ENCODE data around the gene CEP95. TPM values are rescaled to one million over a fixed set of nuclear protein-coding genes. Genes with fewer than 3 reads are reported as not detected.

Gene CEP95
- polyA plus RNA-seq, 2 of the 4 experiments (the other 2 are of a cell fraction) = 30.0 to 73.0 TPM

- FAIRE-seq (no peak), DNase-seq (ENCODE audit: low read depth in 1 of 2, low spot score in 1 of 2) (no peak), ATAC-seq (no peak)
- Histone ChIP-seq H3K4me2 (no peak overlapping the region), H3K9me3 (no peaks in the 10 kb centered on the region), H3K4me3 (no peak overlapping the region), H3K27ac (no peak overlapping the region), H3K4me1 (0 out of 3 replicates have a peak, but pooled peaks cover 2% of the 10 kb centered on the region)
- ChIA-PET CTCF (interaction anchor here (1.1 to 1.9 kb wide), 5 partner anchors 15 to 156 kb away, joined by 3 to 6 read pairs (median 4); no protein-coding TSS in a partner anchor), POLR2A (no interaction called here)
- WGBS (ENCODE audit: missing lambda C conversion rate) = 69% methylated on average over 3 of the region's 3 CpGs
- TF ChIP-seq HOXB13 (CRISPR knock-in tag; IDR thresholded peaks at IDR 0.05; ENCODE audit: low read depth) (no peak), ZNF302 (CRISPR knock-in tag; IDR thresholded peaks at IDR 0.05) (no peak), FOSB (CRISPR knock-in tag; IDR thresholded peaks at IDR 0.05) (no peak), MAZ (IDR thresholded peaks at IDR 0.05; ENCODE audit: borderline replicate concordance, low read depth, low read length) (no peak), MYC (IDR thresholded peaks at IDR 0.05; ENCODE audit: borderline replicate concordance, low read length) (no peak), MAX (IDR thresholded peaks at IDR 0.05) (no peak), CBX2 (IDR thresholded peaks at IDR 0.05; ENCODE audit: borderline replicate concordance, low read depth) (no peak), TFCP2L1 (CRISPR knock-in tag; IDR thresholded peaks at IDR 0.05) (no peak), RARB (CRISPR knock-in tag; IDR thresholded peaks at IDR 0.05) (no peak)
Observed at GRCh38 chr17:64583038-64583437, 76.3 kb downstream of the CEP95 start.

GRCh38 chr17:64585146-64585545, 78.4 kb downstream of the CEP95 start:
- H3K4me2 ChIP-seq = no peak overlapping the region
- ATAC-seq (no peak), FAIRE-seq (peak; percentile 32), DNase-seq (ENCODE audit: low read depth in 1 of 2, low spot score in 1 of 2) (no peak)
- H3K27ac ChIP-seq = no peak overlapping the region
- H3K4me1 ChIP-seq = 0 out of 3 replicates have a peak, but pooled peaks cover 2% of the 10 kb centered on the region
- TF ChIP-seq CBX2 (IDR thresholded peaks at IDR 0.05; ENCODE audit: borderline replicate concordance, low read depth) (no peak), JUN (IDR thresholded peaks at IDR 0.05) (no peak), POLR2A (IDR thresholded peaks at IDR 0.05; ENCODE audit: low read length) (no peak), EHMT2 (IDR thresholded peaks at IDR 0.05; ENCODE audit: low read depth) (no peak), HOXB13 (CRISPR knock-in tag; IDR thresholded peaks at IDR 0.05; ENCODE audit: low read depth) (no peak), HMGXB4 (CRISPR knock-in tag; IDR thresholded peaks at IDR 0.05; ENCODE audit: borderline replicate concordance) (no peak), RFX5 (IDR thresholded peaks at IDR 0.05) (no peak), HDAC2 (IDR thresholded peaks at IDR 0.05) (no peak), HES2 (IDR thresholded peaks at IDR 0.05) (no peak), MYC (IDR thresholded peaks at IDR 0.05; ENCODE audit: borderline replicate concordance, low read length) (no peak), NPAS2 (CRISPR knock-in tag; IDR thresholded peaks at IDR 0.05; ENCODE audit: borderline replicate concordance) (no peak), PHF8 (IDR thresholded peaks at IDR 0.05; ENCODE audit: borderline replicate concordance, low read depth) (no peak), RAD21 (conservative IDR thresholded peaks at IDR 0.05 in 1 of 2, IDR thresholded peaks at IDR 0.05 in 1 of 2) (no peak), SREBF2 (IDR thresholded peaks at IDR 0.05) (no peak), CHD2 (IDR thresholded peaks at IDR 0.05; ENCODE audit: low read length, partially characterized antibody) (no peak), FOXS1 (CRISPR knock-in tag; IDR thresholded peaks at IDR 0.05) (no peak), POLR2AphosphoS2 (conservative IDR thresholded peaks at IDR 0.05; ENCODE audit: low read length) (no peak), KDM1A (IDR thresholded peaks at IDR 0.05; ENCODE audit: low read depth) (no peak), ZNF302 (CRISPR knock-in tag; IDR thresholded peaks at IDR 0.05) (no peak), MAFK (IDR thresholded peaks at IDR 0.05; ENCODE audit: partially characterized antibody) (no peak)
- POLR2A ChIA-PET = no interaction called here
- no peaks in the 10 kb centered on the region for H3K9me3 ChIP-seq
- no peak overlapping the region for H3K4me3 ChIP-seq
- WGBS (ENCODE audit: missing lambda C conversion rate) = 76% methylated on average over 2 of the region's 2 CpGs
- CTCF ChIA-PET = interaction anchor here (1.2 kb wide), 1 partner anchor 18 kb away, joined by 3 read pairs; no protein-coding TSS in a partner anchor

Small RNAs within 50 kb of the gene (small RNA-seq; reads per million reads assigned to genes)
- gene AC009994.1 (0 reads per million in 6 experiments), gene ATP5MFP4 (0 reads per million in 6 experiments)

Other genes starting within 250 kb of the CEP95 start
- 15.0 and 16.2 TPM in 2 replicates for gene TEX2, start 243.7 kb upstream of the CEP95 start, polyA plus RNA-seq (2011; rRNA removed)
- 9.3 to 9.6 TPM (median 9.3 TPM) in 3 replicates for gene TEX2, start 243.7 kb upstream of the CEP95 start, polyA plus RNA-seq (2017; fragmentation: RNase III; extraction: RNeasy Plus Mini Kit Qiagen cat#74134 plus additional on column Dnase treatment)
- gene PECAM1, start 116.1 kb upstream of the CEP95 start, polyA plus RNA-seq (2011; rRNA removed) = 0.08 and 0.09 TPM in 2 replicates
- gene PECAM1, start 116.1 kb upstream of the CEP95 start, polyA plus RNA-seq (2017; fragmentation: RNase III; extraction: RNeasy Plus Mini Kit Qiagen cat#74134 plus additional on column Dnase treatment) = 0.04 to 0.07 TPM in 2 of 3 replicates, not detected in the other
- 12.2 and 12.8 TPM in 2 replicates for gene MILR1, start 57.9 kb upstream of the CEP95 start, polyA plus RNA-seq (2011; rRNA removed)
- gene MILR1, start 57.9 kb upstream of the CEP95 start, polyA plus RNA-seq (2017; fragmentation: RNase III; extraction: RNeasy Plus Mini Kit Qiagen cat#74134 plus additional on column Dnase treatment) = 1.6 to 3.0 TPM (median 2.3 TPM) in 3 replicates
- 28.8 and 31.3 TPM in 2 replicates for gene POLG2, start 9.9 kb upstream of the CEP95 start, polyA plus RNA-seq (2011; rRNA removed)
- gene POLG2, start 9.9 kb upstream of the CEP95 start, polyA plus RNA-seq (2017; fragmentation: RNase III; extraction: RNeasy Plus Mini Kit Qiagen cat#74134 plus additional on column Dnase treatment) = 26.3 to 28.5 TPM (median 27.4 TPM) in 3 replicates
- gene DDX5, start 688 bp upstream of the CEP95 start, polyA plus RNA-seq (2011; rRNA removed) = 811 and 1,011 TPM in 2 replicates
- gene DDX5, start 688 bp upstream of the CEP95 start, polyA plus RNA-seq (2017; fragmentation: RNase III; extraction: RNeasy Plus Mini Kit Qiagen cat#74134 plus additional on column Dnase treatment) = 748 to 886 TPM (median 841 TPM) in 3 replicates
- 26.3 and 29.1 TPM in 2 replicates for gene SMURF2, start 155.3 kb downstream of the CEP95 start, polyA plus RNA-seq (2011; rRNA removed)
- 16.7 to 21.1 TPM (median 17.6 TPM) in 3 replicates for gene SMURF2, start 155.3 kb downstream of the CEP95 start, polyA plus RNA-seq (2017; fragmentation: RNase III; extraction: RNeasy Plus Mini Kit Qiagen cat#74134 plus additional on column Dnase treatment)

Measured in A549 (cell line).